Measurements from ENCODE around the gene RASAL2.
"Not testable (repeated sequence)": the region's sequence is repeated elsewhere in the genome, so short reads cannot be mapped to it uniquely, and the experiment has no call there.

Gene RASAL2

GRCh38 chr1:178354816-178355215 lies 260.9 kb downstream of the RASAL2 start:
- DNase-seq = no peak

- DNase-seq = no peak
Observed at GRCh38 chr1:178356299-178356698, 262.4 kb downstream of the RASAL2 start.

- no peak for DNase-seq
Observed at GRCh38 chr1:178358456-178358855, 264.6 kb downstream of the RASAL2 start.

- DNase-seq = no peak
Observed at GRCh38 chr1:178360421-178360820, 266.5 kb downstream of the RASAL2 start.

GRCh38 chr1:178361847-178362246 lies 267.9 kb downstream of the RASAL2 start:
- no peak for DNase-seq

GRCh38 chr1:178362747-178363146 lies 268.8 kb downstream of the RASAL2 start:
- DNase-seq = no peak

GRCh38 chr1:178364782-178365181 lies 270.9 kb downstream of the RASAL2 start:
- DNase-seq = no peak

- no peak for DNase-seq
Observed at GRCh38 chr1:178367151-178367550, 273.2 kb downstream of the RASAL2 start.

- no peak for DNase-seq
Observed at GRCh38 chr1:178368208-178368607, 274.3 kb downstream of the RASAL2 start.

GRCh38 chr1:178371235-178371634 lies 277.3 kb downstream of the RASAL2 start:
- no peak for DNase-seq

- no peak for DNase-seq
Observed at GRCh38 chr1:178371933-178372388, 278.1 kb downstream of the RASAL2 start.

- no peak for DNase-seq
Observed at GRCh38 chr1:178374016-178374415, 280.1 kb downstream of the RASAL2 start.

GRCh38 chr1:178376008-178376407 lies 282.1 kb downstream of the RASAL2 start:
- no peak for DNase-seq

- DNase-seq = no peak
Observed at GRCh38 chr1:178379807-178380206, 285.9 kb downstream of the RASAL2 start.

- no peak for DNase-seq
Observed at GRCh38 chr1:178382372-178382771, 288.5 kb downstream of the RASAL2 start.

GRCh38 chr1:178385662-178386061 lies 291.8 kb downstream of the RASAL2 start:
- DNase-seq = no peak

- DNase-seq = no peak
Observed at GRCh38 chr1:178388418-178389145, 294.7 kb downstream of the RASAL2 start.

GRCh38 chr1:178389441-178389840 lies 295.5 kb downstream of the RASAL2 start:
- no peak for DNase-seq

GRCh38 chr1:178390280-178390679 lies 296.4 kb downstream of the RASAL2 start:
- DNase-seq = not testable (repeated sequence)

GRCh38 chr1:178393370-178393769 lies 299.5 kb downstream of the RASAL2 start:
- DNase-seq = no peak

- DNase-seq = no peak
Observed at GRCh38 chr1:178396789-178397188, 302.9 kb downstream of the RASAL2 start.

- no peak for DNase-seq
Observed at GRCh38 chr1:178397678-178398077, 303.8 kb downstream of the RASAL2 start.

- DNase-seq = no peak
Observed at GRCh38 chr1:178399177-178399728, 305.3 kb downstream of the RASAL2 start.

GRCh38 chr1:178405137-178405536 lies 311.2 kb downstream of the RASAL2 start:
- DNase-seq = no peak

GRCh38 chr1:178407215-178407614 lies 313.3 kb downstream of the RASAL2 start:
- DNase-seq = no peak
